Gastroesophageal sphincter (tissue), 4 donors: ENCODE data around the gene TTC9C. TPM values are rescaled to one million over a fixed set of nuclear protein-coding genes. Genes with fewer than 3 reads are reported as not detected.
"Not testable (repeated sequence)": the region's sequence is repeated elsewhere in the genome, so short reads cannot be mapped to it uniquely, and the experiment has no call there.

Experiments
- ATAC-seq: fragments of 150-250 bp; one replicate; pipeline ENCODE4 v1.9.1; 2016; ENCODE audit warnings: mild to moderate bottlenecking, moderate library complexity
- H3K27ac ChIP-seq, 4 donors: fragments of 200-600 bp; sonication (generic) in 3 of 4; 1 replicate in 3 of 4; 2 replicates in 1 of 4; pipeline ENCODE4 v1.5.1; 2016 to 2019
- H3K27me3 ChIP-seq: fragments of 200-600 bp; sonication (generic); one replicate; pipeline ENCODE4 v1.5.1; 2019
- H3K36me3 ChIP-seq, 2 donors: fragments of 200-600 bp; sonication (generic); one replicate each; pipeline ENCODE4 v1.5.1; 2019; ENCODE audit warnings: control low read depth in 1 of 2
- H3K4me1 ChIP-seq, 3 donors: fragments of 200-600 bp; sonication (generic); 1 replicate in 2 of 3; 2 replicates in 1 of 3; pipeline ENCODE4 v1.5.1; 2016 to 2019; ENCODE audit warnings: control low read depth in 2 of 3
- H3K4me3 ChIP-seq, 2 donors: fragments of 200-600 bp; sonication (generic); one replicate each; pipeline ENCODE4 v1.5.1; 2019; ENCODE audit warnings: mild to moderate bottlenecking in 1 of 2, moderate library complexity in 1 of 2
- H3K9me3 ChIP-seq, 3 donors: fragments of 200-600 bp; sonication (generic); one replicate each; pipeline ENCODE4 v1.5.1; 2017 to 2019; ENCODE audit warnings: control low read depth in 2 of 3
- EP300 ChIP-seq: sonication (generic); formaldehyde crosslinking; IDR thresholded peaks from one replicate; pipeline ENCODE4 v1.6.1; 2017; ENCODE audit warnings: antibody characterized with exemption, mild to moderate bottlenecking
- POLR2A ChIP-seq, 2 donors: fragments of 450-650 bp; IDR thresholded peaks; one replicate each; pipeline ENCODE4 v1.6.1; 2017; ENCODE audit warnings: antibody characterized with exemption in 2 of 2, mild to moderate bottlenecking in 2 of 2, moderate library complexity in 1 of 2
- POLR2AphosphoS5 ChIP-seq: sonication (generic); formaldehyde crosslinking; IDR thresholded peaks from one replicate; pipeline ENCODE4 v1.6.1; 2017; ENCODE audit warnings: antibody characterized with exemption
- WGBS, 2 donors: methylation state at CpG; one replicate each; pipeline ENCODE4 v1.1.5; 2018; ENCODE audit warnings: low coverage in 1 of 2; 5-methylcytosine and 5-hydroxymethylcytosine counted together
- total RNA-seq, 4 donors: library from RNA; depleted of rRNA; stranded (reverse); fragments of >200 nt; gene quantifications; one replicate each; pipeline ENCODE4 v1.1.0, GENCODE V29; 2016
- TF ChIP-seq, protein P1 (sequence below), 4 experiments: fragments of 200-600 bp in 2 of 4; fragments of 450-650 bp in 2 of 4; sonication (generic) in 1 of 4; IDR thresholded peaks; one replicate each; pipeline ENCODE4 v1.5.1; 2017 to 2019; ENCODE audit warnings: antibody characterized with exemption in 4 of 4, mild to moderate bottlenecking in 2 of 4, moderate library complexity in 2 of 4

Gene TTC9C
- total RNA-seq, 4 donors from 2014 or later = 12.5 to 20.5 (median 19.8) TPM

DNA sequence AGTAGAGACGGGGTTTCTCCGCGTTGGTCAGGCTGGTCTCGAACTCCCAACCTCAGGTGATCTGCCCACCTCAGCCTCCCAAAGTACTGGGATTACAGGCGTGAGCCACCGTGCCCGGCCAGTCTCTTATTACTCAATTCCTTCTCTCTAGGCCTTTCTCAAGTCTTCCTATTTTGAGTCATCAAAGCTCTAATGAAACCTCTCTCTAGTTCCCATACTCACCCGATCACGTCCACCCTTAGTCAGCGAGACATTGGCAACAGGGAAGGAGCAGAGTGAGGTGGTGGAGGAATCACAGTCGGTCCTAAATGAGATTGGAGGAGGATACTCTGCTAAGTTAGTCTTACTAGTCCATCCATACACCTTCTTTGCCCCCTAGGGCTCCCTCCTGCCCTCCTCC lies 26.0 kb upstream of the TTC9C start:
- TF ChIP-seq EP300 = no peak
- no peak for TF ChIP-seq POLR2A (IDR thresholded peaks at IDR 0.05)
- TF ChIP-seq, protein P1, sequence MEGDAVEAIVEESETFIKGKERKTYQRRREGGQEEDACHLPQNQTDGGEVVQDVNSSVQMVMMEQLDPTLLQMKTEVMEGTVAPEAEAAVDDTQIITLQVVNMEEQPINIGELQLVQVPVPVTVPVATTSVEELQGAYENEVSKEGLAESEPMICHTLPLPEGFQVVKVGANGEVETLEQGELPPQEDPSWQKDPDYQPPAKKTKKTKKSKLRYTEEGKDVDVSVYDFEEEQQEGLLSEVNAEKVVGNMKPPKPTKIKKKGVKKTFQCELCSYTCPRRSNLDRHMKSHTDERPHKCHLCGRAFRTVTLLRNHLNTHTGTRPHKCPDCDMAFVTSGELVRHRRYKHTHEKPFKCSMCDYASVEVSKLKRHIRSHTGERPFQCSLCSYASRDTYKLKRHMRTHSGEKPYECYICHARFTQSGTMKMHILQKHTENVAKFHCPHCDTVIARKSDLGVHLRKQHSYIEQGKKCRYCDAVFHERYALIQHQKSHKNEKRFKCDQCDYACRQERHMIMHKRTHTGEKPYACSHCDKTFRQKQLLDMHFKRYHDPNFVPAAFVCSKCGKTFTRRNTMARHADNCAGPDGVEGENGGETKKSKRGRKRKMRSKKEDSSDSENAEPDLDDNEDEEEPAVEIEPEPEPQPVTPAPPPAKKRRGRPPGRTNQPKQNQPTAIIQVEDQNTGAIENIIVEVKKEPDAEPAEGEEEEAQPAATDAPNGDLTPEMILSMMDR (IDR thresholded peaks at IDR 0.05) = no peak
- no peak for TF ChIP-seq POLR2AphosphoS5
- WGBS, 2 donors = 85 to 88% methylated on average over 7 of the region's 11 CpGs
- Histone ChIP-seq H3K9me3 (no peaks in the 10 kb centered on the region), H3K27ac (no peak overlapping the region), H3K36me3 (peaks cover 0 to 33% of the 10 kb centered on the region in 2 donors), H3K4me1 (peaks cover 0 to 19% (median 13%) of the 10 kb centered on the region in 3 donors), H3K4me3 (no peak overlapping the region), H3K27me3 (no peaks in the 10 kb centered on the region)
- ATAC-seq = no peak

DNA sequence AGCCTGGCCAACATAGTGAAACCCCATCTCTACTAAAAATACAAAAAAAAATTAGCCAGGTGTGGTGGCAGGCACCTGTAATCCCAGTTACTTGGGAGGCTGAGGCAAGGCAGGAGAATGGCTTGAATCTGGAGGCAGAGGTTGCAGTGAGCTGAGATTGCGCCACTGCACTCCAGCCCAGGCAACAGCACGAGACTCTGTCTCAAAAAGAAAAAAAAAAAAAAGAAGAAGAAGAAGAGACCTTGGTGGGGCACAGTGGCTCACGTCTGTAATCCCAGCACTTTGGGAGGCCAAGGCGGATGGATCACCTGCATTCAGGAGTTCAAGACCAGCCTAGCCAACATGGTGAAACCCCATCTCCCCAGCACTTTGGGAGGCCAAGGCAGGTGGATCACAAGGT lies 24.4 kb upstream of the TTC9C start:
- peaks cover 0 to 36% (median 20%) of the 10 kb centered on the region in 3 donors for H3K4me1 ChIP-seq
- H3K9me3 ChIP-seq, H3K27ac ChIP-seq, H3K27me3 ChIP-seq, ATAC-seq, H3K4me3 ChIP-seq: not testable (repeated sequence)
- 88% methylated on average over 4 of the region's 4 CpGs; no CpG with 5 or more reads in 1 of the 2 donors for WGBS, 2 donors
- H3K36me3 ChIP-seq = peaks cover 0 to 29% of the 10 kb centered on the region in 2 donors

DNA sequence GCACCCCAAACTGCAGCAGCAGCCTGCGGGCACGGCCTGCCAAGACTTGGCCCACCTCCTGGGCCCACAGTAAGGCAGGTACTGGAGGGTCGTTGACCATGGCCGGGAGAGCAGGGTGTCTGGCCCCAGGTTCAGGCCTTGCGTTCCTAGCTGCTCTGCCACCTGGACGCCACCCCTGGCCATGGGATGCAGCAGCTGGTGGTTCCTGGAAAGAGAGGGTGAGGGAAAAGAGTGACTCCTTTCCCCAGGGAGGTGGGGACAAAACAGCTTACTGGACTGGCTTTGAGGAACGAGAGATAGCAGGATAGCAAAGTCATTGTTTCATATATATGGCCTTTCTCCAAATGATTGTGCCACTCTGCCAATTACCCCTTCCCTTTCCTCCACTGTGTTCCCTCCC lies 22.9 kb upstream of the TTC9C start:
- WGBS, 2 donors = 0% methylated on average over 1 of the region's 7 CpGs
- H3K36me3 ChIP-seq = peaks cover 0 to 27% of the 10 kb centered on the region in 2 donors
- H3K9me3 ChIP-seq = no peaks in the 10 kb centered on the region
- no peak for ATAC-seq
- H3K27ac ChIP-seq = peak overlapping the region; percentile 31 to 95 (median 92)
- TF ChIP-seq POLR2A (IDR thresholded peaks at IDR 0.05) (no peak), POLR2AphosphoS5 (no peak), EP300 (no peak)
- TF ChIP-seq, protein P1 (IDR thresholded peaks at IDR 0.05) = no peak
- peaks cover 0 to 46% (median 26%) of the 10 kb centered on the region in 3 donors for H3K4me1 ChIP-seq
- peak overlapping the region; percentile 40 to 62 for H3K4me3 ChIP-seq
- H3K27me3 ChIP-seq = no peaks in the 10 kb centered on the region

DNA sequence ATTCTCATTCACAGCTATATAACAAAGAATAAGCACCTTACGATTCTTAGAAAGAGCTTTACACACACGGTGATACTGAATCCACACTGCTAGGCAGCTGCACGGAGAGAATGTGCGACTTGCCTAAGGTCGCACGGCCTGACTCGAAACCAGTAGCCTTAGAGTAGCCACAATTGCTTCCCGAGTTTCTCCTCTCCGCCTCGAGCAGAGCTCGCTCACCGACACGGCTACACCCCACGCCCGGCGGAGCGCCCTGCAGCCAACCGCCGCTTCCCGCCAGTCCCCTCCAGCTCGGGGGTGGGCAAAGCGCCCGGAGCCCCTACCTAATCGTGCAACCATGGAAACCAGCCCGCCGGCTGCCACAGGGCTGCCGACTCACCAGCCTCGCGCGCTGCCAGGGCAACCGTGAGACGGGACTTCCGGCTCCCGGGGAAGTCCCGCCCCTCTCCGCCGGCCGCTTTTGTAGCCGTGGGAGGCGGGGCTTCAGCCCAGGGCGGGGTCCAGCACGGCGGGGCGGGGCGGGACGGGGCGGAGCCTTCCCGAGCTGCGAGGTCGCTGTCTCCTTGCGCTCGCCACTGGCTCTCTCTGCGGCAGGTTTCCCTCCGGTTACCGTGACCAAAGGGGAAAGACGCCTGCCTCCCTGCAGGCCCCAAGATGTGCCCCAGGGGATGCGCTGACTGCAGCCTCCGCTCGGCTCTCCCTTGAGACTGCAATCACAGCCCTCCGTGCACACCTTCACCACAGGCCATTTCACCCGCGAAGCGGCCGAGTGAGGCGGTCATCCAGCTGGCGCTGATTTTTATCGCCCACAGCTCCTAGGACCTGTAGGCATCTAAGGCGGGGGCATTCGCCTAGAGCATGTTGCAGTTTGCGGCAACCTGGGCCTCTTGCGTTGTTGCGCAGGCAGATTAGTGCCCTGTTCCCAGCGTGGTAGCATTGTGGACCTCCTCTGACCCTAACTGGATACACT lies 22.1 kb upstream of the TTC9C start:
- TF ChIP-seq POLR2A (IDR thresholded peaks at IDR 0.05) = peak; percentile 39 to 49
- TF ChIP-seq, protein P1 (IDR thresholded peaks at IDR 0.05) = no peak
- peak; percentile 55 for TF ChIP-seq POLR2AphosphoS5
- no peak for TF ChIP-seq EP300
- peaks cover 0 to 27% of the 10 kb centered on the region in 2 donors for H3K36me3 ChIP-seq
- peak overlapping the region; percentile 40 to 62 for H3K4me3 ChIP-seq
- peak; percentile 88 for ATAC-seq
- 1% methylated on average over 9 to 12 of the region's 73 CpGs for WGBS, 2 donors
- H3K27me3 ChIP-seq = no peaks in the 10 kb centered on the region
- peaks cover 0 to 50% (median 29%) of the 10 kb centered on the region in 3 donors for H3K4me1 ChIP-seq
- peak overlapping the region; percentile 34 to 95 (median 92) for H3K27ac ChIP-seq
- H3K9me3 ChIP-seq = no peaks in the 10 kb centered on the region

DNA sequence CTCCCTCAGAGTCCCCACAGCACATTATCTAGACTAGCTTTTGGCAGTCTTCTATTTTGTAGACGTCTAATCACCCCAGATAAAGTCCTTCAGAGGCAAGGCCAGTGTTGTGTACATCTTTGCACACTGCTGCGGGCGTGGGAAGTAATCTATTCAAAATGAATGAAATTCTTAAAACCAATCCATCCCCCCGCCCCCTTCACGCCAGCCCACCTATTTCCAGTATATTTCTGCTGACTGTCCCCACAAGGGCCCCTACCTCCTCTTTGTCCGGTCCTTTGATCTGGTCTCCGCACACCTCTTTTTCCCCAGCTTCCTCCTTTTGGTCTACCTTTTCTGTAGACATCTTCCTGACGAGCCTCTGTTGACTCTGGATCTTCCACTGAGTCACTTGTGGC lies 21.4 kb upstream of the TTC9C start:
- peaks cover 0 to 27% of the 10 kb centered on the region in 2 donors for H3K36me3 ChIP-seq

More for the DNA sequence above, 21.4 kb upstream of the TTC9C start:
- TF ChIP-seq POLR2A (IDR thresholded peaks at IDR 0.05) (no peak), POLR2AphosphoS5 (no peak), EP300 (no peak)
- TF ChIP-seq, protein P1 (IDR thresholded peaks at IDR 0.05) = no peak
- Histone ChIP-seq H3K4me1 (peaks cover 0 to 50% (median 29%) of the 10 kb centered on the region in 3 donors), H3K27me3 (no peaks in the 10 kb centered on the region), H3K4me3 (peak overlapping the region in 1 of 2 donors; percentile 62), H3K9me3 (no peaks in the 10 kb centered on the region), H3K27ac (peak overlapping the region; percentile 34 to 95 (median 92))
- 68 to 78% methylated on average over 7 to 8 of the region's 8 CpGs for WGBS, 2 donors
- no peak for ATAC-seq
